T-helper 1 cell treated with Interleukin-12 subunit alpha and Interleukin-12 subunit beta and Interleukin-4 antibody, amounts not matched to agents 30 μg/mL and 1 μg/mL, for 36 hours (primary cell): ENCODE data around the gene ADAMTS16.
"Not testable (repeated sequence)": the region's sequence is repeated elsewhere in the genome, so short reads cannot be mapped to it uniquely, and the experiment has no call there.

Experiments used
- H3K27ac Mint-ChIP-seq: one replicate; pipeline ENCODE4 v1.8.0; 2021; ENCODE audit warnings: mild to moderate bottlenecking, mixed read lengths
- H3K27me3 Mint-ChIP-seq: one replicate; pipeline ENCODE4 v1.8.0; 2021; ENCODE audit warnings: low read depth, mixed read lengths
- H3K36me3 Mint-ChIP-seq: one replicate; pipeline ENCODE4 v1.8.0; 2021; ENCODE audit warnings: low read depth, mixed read lengths
- H3K4me1 Mint-ChIP-seq: one replicate; pipeline ENCODE4 v1.8.0; 2021; ENCODE audit warnings: low read depth, mixed read lengths
- H3K4me3 Mint-ChIP-seq: one replicate; pipeline ENCODE4 v1.8.0; 2021; ENCODE audit warnings: mild to moderate bottlenecking, moderate library complexity, mixed read lengths
- H3K9me3 Mint-ChIP-seq: one replicate; pipeline ENCODE4 v1.8.0; 2021; ENCODE audit warnings: mixed read lengths

The ADAMTS16 gene

GRCh38 chr5:5134107-5134506, 6.0 kb upstream of the ADAMTS16 start:
- H3K4me3 Mint-ChIP-seq: no peak overlapping the region
- no peaks in the 10 kb centered on the region for H3K36me3 Mint-ChIP-seq
- H3K4me1 Mint-ChIP-seq: no peaks in the 10 kb centered on the region
- H3K9me3 Mint-ChIP-seq: peaks cover 3% of the 10 kb centered on the region
- H3K27ac Mint-ChIP-seq: no peak overlapping the region
- peaks cover 4% of the 10 kb centered on the region for H3K27me3 Mint-ChIP-seq

GRCh38 chr5:5135957-5136676, 4.0 kb upstream of the ADAMTS16 start:
- Mint-ChIP-seq H3K4me1 (peaks cover 4% of the 10 kb centered on the region), H3K27me3 (peaks cover 11% of the 10 kb centered on the region), H3K36me3 (no peaks in the 10 kb centered on the region), H3K9me3 (peaks cover 3% of the 10 kb centered on the region), H3K27ac (no peak overlapping the region), H3K4me3 (no peak overlapping the region)

- H3K4me1 Mint-ChIP-seq, H3K9me3 Mint-ChIP-seq, H3K27ac Mint-ChIP-seq, H3K36me3 Mint-ChIP-seq, H3K4me3 Mint-ChIP-seq: not testable (repeated sequence)
- peaks cover 21% of the 10 kb centered on the region for H3K27me3 Mint-ChIP-seq
Measured at GRCh38 chr5:5137851-5138250, 2.3 kb upstream of the ADAMTS16 start.

GRCh38 chr5:5139336-5139776, 774 bp upstream of the ADAMTS16 start:
- H3K4me1 Mint-ChIP-seq: peaks cover 5% of the 10 kb centered on the region

GRCh38 chr5:5140479-5141338, 579 bp downstream of the ADAMTS16 start:
- H3K4me3 Mint-ChIP-seq: no peak overlapping the region
- H3K9me3 Mint-ChIP-seq: no peaks in the 10 kb centered on the region
- peaks cover 5% of the 10 kb centered on the region for H3K4me1 Mint-ChIP-seq
- H3K27me3 Mint-ChIP-seq: peaks cover 21% of the 10 kb centered on the region
- H3K27ac Mint-ChIP-seq: no peak overlapping the region
- H3K36me3 Mint-ChIP-seq: no peaks in the 10 kb centered on the region

More at GRCh38 chr5:5139336-5139776, 774 bp upstream of the ADAMTS16 start:
- H3K9me3 Mint-ChIP-seq: no peaks in the 10 kb centered on the region
- H3K27me3 Mint-ChIP-seq: peaks cover 21% of the 10 kb centered on the region
- no peaks in the 10 kb centered on the region for H3K36me3 Mint-ChIP-seq
- H3K4me3 Mint-ChIP-seq: no peak overlapping the region
- H3K27ac Mint-ChIP-seq: no peak overlapping the region

- no peaks in the 10 kb centered on the region for H3K9me3 Mint-ChIP-seq
- no peak overlapping the region for H3K4me3 Mint-ChIP-seq
- peaks cover 5% of the 10 kb centered on the region for H3K4me1 Mint-ChIP-seq
- peaks cover 21% of the 10 kb centered on the region for H3K27me3 Mint-ChIP-seq
- H3K27ac Mint-ChIP-seq: no peak overlapping the region
- H3K36me3 Mint-ChIP-seq: no peaks in the 10 kb centered on the region
Measured at GRCh38 chr5:5141339-5141599, 1.1 kb downstream of the ADAMTS16 start.

GRCh38 chr5:5141625-5142525, 1.7 kb downstream of the ADAMTS16 start:
- no peak overlapping the region for H3K4me3 Mint-ChIP-seq
- peaks cover 21% of the 10 kb centered on the region for H3K27me3 Mint-ChIP-seq
- peaks cover 5% of the 10 kb centered on the region for H3K4me1 Mint-ChIP-seq

GRCh38 chr5:5144441-5144840, 4.3 kb downstream of the ADAMTS16 start:
- H3K27me3 Mint-ChIP-seq: peaks cover 15% of the 10 kb centered on the region
- no peak overlapping the region for H3K4me3 Mint-ChIP-seq
- H3K36me3 Mint-ChIP-seq: no peaks in the 10 kb centered on the region
- no peaks in the 10 kb centered on the region for H3K9me3 Mint-ChIP-seq
- H3K4me1 Mint-ChIP-seq: peaks cover 5% of the 10 kb centered on the region
- no peak overlapping the region for H3K27ac Mint-ChIP-seq

More at GRCh38 chr5:5141625-5142525, 1.7 kb downstream of the ADAMTS16 start:
- H3K36me3 Mint-ChIP-seq: no peaks in the 10 kb centered on the region
- no peaks in the 10 kb centered on the region for H3K9me3 Mint-ChIP-seq
- no peak overlapping the region for H3K27ac Mint-ChIP-seq

GRCh38 chr5:5145651-5146529, 5.8 kb downstream of the ADAMTS16 start:
- Mint-ChIP-seq H3K4me1 (peaks cover 3% of the 10 kb centered on the region), H3K27ac (no peak overlapping the region), H3K36me3 (no peaks in the 10 kb centered on the region), H3K4me3 (no peak overlapping the region), H3K9me3 (no peaks in the 10 kb centered on the region), H3K27me3 (peaks cover 12% of the 10 kb centered on the region)

GRCh38 chr5:5146530-5147160, 6.5 kb downstream of the ADAMTS16 start:
- H3K27me3 Mint-ChIP-seq: peaks cover 4% of the 10 kb centered on the region
- no peak overlapping the region for H3K4me3 Mint-ChIP-seq
- H3K9me3 Mint-ChIP-seq: no peaks in the 10 kb centered on the region
- no peaks in the 10 kb centered on the region for H3K36me3 Mint-ChIP-seq
- H3K4me1 Mint-ChIP-seq: no peaks in the 10 kb centered on the region
- no peak overlapping the region for H3K27ac Mint-ChIP-seq

- Mint-ChIP-seq H3K4me1 (no peaks in the 10 kb centered on the region), H3K36me3 (no peaks in the 10 kb centered on the region), H3K27ac (no peak overlapping the region), H3K27me3 (no peaks in the 10 kb centered on the region), H3K9me3 (no peaks in the 10 kb centered on the region), H3K4me3 (no peak overlapping the region)
Measured at GRCh38 chr5:5149154-5149553, 9.0 kb downstream of the ADAMTS16 start.

GRCh38 chr5:5150667-5151066, 10.5 kb downstream of the ADAMTS16 start:
- no peak overlapping the region for H3K27ac Mint-ChIP-seq
- peaks cover 2% of the 10 kb centered on the region for H3K4me1 Mint-ChIP-seq
- no peaks in the 10 kb centered on the region for H3K36me3 Mint-ChIP-seq
- H3K4me3 Mint-ChIP-seq: no peak overlapping the region
- H3K27me3 Mint-ChIP-seq: no peaks in the 10 kb centered on the region
- H3K9me3 Mint-ChIP-seq: peaks cover 4% of the 10 kb centered on the region

- Mint-ChIP-seq H3K36me3 (no peaks in the 10 kb centered on the region), H3K9me3 (peaks cover 4% of the 10 kb centered on the region), H3K27ac (no peak overlapping the region), H3K27me3 (no peaks in the 10 kb centered on the region), H3K4me1 (peaks cover 2% of the 10 kb centered on the region), H3K4me3 (no peak overlapping the region)
Measured at GRCh38 chr5:5154733-5155132, 14.6 kb downstream of the ADAMTS16 start.
